RCC 7860 (cell line): ENCODE results near the gene IFITM10.

ENCODE experiments used
- DNase-seq: peaks from one replicate; pipeline ENCODE4 v3.0.0-alpha.2; 2015; ENCODE audit warnings: low spot score
- FAIRE-seq: peaks from 2 replicates; lab custom pipeline; 2012; peaks lifted over from hg19 to GRCh38; lab: Jason Lieb, UNC

Gene IFITM10

GRCh38 chr11:1727096-1727690 is 23.2 kb downstream of the IFITM10 start:
- DNase-seq (no peak), FAIRE-seq (no peak)

- no peak for DNase-seq
Measured at GRCh38 chr11:1719781-1720180, 30.6 kb downstream of the IFITM10 start.

GRCh38 chr11:1718326-1718725 is 32.1 kb downstream of the IFITM10 start:
- FAIRE-seq (no peak), DNase-seq (no peak)

More at GRCh38 chr11:1719781-1720180, 30.6 kb downstream of the IFITM10 start:
- no peak for FAIRE-seq

GRCh38 chr11:1717745-1718144 is 32.6 kb downstream of the IFITM10 start:
- FAIRE-seq (no peak), DNase-seq (no peak)

- no peak for FAIRE-seq
- no peak for DNase-seq
Measured at GRCh38 chr11:1714908-1715885, 35.2 kb downstream of the IFITM10 start.

- DNase-seq = no peak
- no peak for FAIRE-seq
Measured at GRCh38 chr11:1708716-1709115, 41.7 kb downstream of the IFITM10 start.

- DNase-seq = no peak
- no peak for FAIRE-seq
Measured at GRCh38 chr11:1707751-1708150, 42.6 kb downstream of the IFITM10 start.

GRCh38 chr11:1706634-1707400 is 43.6 kb downstream of the IFITM10 start:
- no peak for DNase-seq
- FAIRE-seq = no peak

- DNase-seq (peak; percentile 83), FAIRE-seq (peak; percentile 92)
Measured at GRCh38 chr11:1705126-1706052, 45.0 kb downstream of the IFITM10 start.

GRCh38 chr11:1703146-1703545 is 47.2 kb downstream of the IFITM10 start:
- DNase-seq = no peak
- FAIRE-seq = no peak

GRCh38 chr11:1702506-1702905 is 47.9 kb downstream of the IFITM10 start:
- FAIRE-seq = no peak
- DNase-seq = no peak

- DNase-seq (no peak), FAIRE-seq (no peak)
Measured at GRCh38 chr11:1701091-1701807, 49.1 kb downstream of the IFITM10 start.

GRCh38 chr11:1699771-1700170 is 50.6 kb downstream of the IFITM10 start:
- DNase-seq (no peak), FAIRE-seq (no peak)

- DNase-seq (no peak), FAIRE-seq (no peak)
Measured at GRCh38 chr11:1696608-1697570, 53.5 kb downstream of the IFITM10 start, which contains the start of gene KRTAP5-6. Gene KRTAP5-6 (plus strand): TSS chr11:1697195. CDS start chr11:1697246, 51 bp downstream.

GRCh38 chr11:1695548-1696108 is 54.8 kb downstream of the IFITM10 start:
- FAIRE-seq (no peak), DNase-seq (no peak)

GRCh38 chr11:1694846-1695547 is 55.4 kb downstream of the IFITM10 start:
- DNase-seq = no peak
- no peak for FAIRE-seq

GRCh38 chr11:1694064-1694845 is 56.1 kb downstream of the IFITM10 start:
- FAIRE-seq = no peak
- peak; percentile 49 for DNase-seq
